Neural crest cell (in vitro differentiated cells): ENCODE results near the gene BLOC1S5. TPM values are rescaled to one million over a fixed set of nuclear protein-coding genes. Genes with fewer than 3 reads are reported as not detected.

Experiments used
- DNase-seq: peaks from one replicate; pipeline ENCODE4 v3.0.0; 2021; ENCODE audit warnings: low read depth, mixed read lengths, low spot score
- H3K27ac Mint-ChIP-seq: one replicate; pipeline ENCODE4 v1.8.0; 2021; ENCODE audit warnings: mild to moderate bottlenecking, mixed read lengths; ENCODE audit not compliant: unreplicated experiment
- H3K27me3 Mint-ChIP-seq: 2 replicates; pipeline ENCODE4 v1.8.0; 2021; ENCODE audit warnings: low read depth, mild to moderate bottlenecking, mixed read lengths
- H3K36me3 Mint-ChIP-seq: 2 replicates; pipeline ENCODE4 v1.8.0; 2021; ENCODE audit warnings: low read depth, mild to moderate bottlenecking, mixed read lengths
- H3K4me1 Mint-ChIP-seq: 2 replicates; pipeline ENCODE4 v1.8.0; 2021; ENCODE audit warnings: mixed read lengths
- H3K4me3 Mint-ChIP-seq: one replicate; pipeline ENCODE4 v1.8.0; 2021; ENCODE audit warnings: mild to moderate bottlenecking, mixed read lengths
- H3K9me3 Mint-ChIP-seq: 2 replicates; pipeline ENCODE4 v1.8.0; 2021; ENCODE audit warnings: mixed read lengths
- CTCF ChIP-seq: fragments of 200-600 bp; sonication (generic); conservative IDR thresholded peaks from 2 replicates; pipeline ENCODE4 v1.5.0; 2021; ENCODE audit warnings: antibody characterized with exemption, mild to moderate bottlenecking
- total RNA-seq: library from RNA; stranded (reverse); gene quantifications from 2 replicates; pipeline ENCODE4 v1.2.1, GENCODE V29; 2021

BLOC1S5 gene
- total RNA-seq, 1 donor from 2014 or later: 21.9 TPM

- no peak for TF ChIP-seq CTCF
- no peak for DNase-seq
Measured at GRCh38 chr6:7971499-7971898, 92.7 kb downstream of the BLOC1S5 start.

GRCh38 chr6:7970616-7971015, 93.6 kb downstream of the BLOC1S5 start:
- Mint-ChIP-seq H3K27ac (no peak overlapping the region), H3K4me3 (no peak overlapping the region), H3K4me1 (peaks cover 7% of the 10 kb centered on the region), H3K36me3 (peaks cover 2% of the 10 kb centered on the region), H3K27me3 (peaks cover 51% of the 10 kb centered on the region), H3K9me3 (peaks cover 11% of the 10 kb centered on the region)
- TF ChIP-seq CTCF: no peak
- DNase-seq: no peak

More at GRCh38 chr6:7971499-7971898, 92.7 kb downstream of the BLOC1S5 start:
- peaks cover 7% of the 10 kb centered on the region for H3K4me1 Mint-ChIP-seq
- H3K27ac Mint-ChIP-seq: no peak overlapping the region
- H3K9me3 Mint-ChIP-seq: peaks cover 11% of the 10 kb centered on the region
- peaks cover 60% of the 10 kb centered on the region for H3K27me3 Mint-ChIP-seq
- H3K4me3 Mint-ChIP-seq: no peak overlapping the region
- peaks cover 2% of the 10 kb centered on the region for H3K36me3 Mint-ChIP-seq

Other genes starting within 250 kb of the BLOC1S5 start
- gene TXNDC5, start 153.6 kb downstream of the BLOC1S5 start, total RNA-seq: 101 and 104 TPM in 2 replicates
- gene EEF1E1, start 38.2 kb upstream of the BLOC1S5 start, total RNA-seq: 49.9 and 53.2 TPM in 2 replicates